Ramos (cell line): ENCODE data around the gene C7orf57.

Experiments
- in situ Hi-C: fragments of 300-500 bp; cut with MboI; formaldehyde crosslinking; loops from one replicate; pipeline ENCODE4 v1.14.3; 2022; ENCODE audit warnings: low sequenced_read_pairs; ENCODE audit not compliant: unreplicated experiment

The C7orf57 gene

DNA sequence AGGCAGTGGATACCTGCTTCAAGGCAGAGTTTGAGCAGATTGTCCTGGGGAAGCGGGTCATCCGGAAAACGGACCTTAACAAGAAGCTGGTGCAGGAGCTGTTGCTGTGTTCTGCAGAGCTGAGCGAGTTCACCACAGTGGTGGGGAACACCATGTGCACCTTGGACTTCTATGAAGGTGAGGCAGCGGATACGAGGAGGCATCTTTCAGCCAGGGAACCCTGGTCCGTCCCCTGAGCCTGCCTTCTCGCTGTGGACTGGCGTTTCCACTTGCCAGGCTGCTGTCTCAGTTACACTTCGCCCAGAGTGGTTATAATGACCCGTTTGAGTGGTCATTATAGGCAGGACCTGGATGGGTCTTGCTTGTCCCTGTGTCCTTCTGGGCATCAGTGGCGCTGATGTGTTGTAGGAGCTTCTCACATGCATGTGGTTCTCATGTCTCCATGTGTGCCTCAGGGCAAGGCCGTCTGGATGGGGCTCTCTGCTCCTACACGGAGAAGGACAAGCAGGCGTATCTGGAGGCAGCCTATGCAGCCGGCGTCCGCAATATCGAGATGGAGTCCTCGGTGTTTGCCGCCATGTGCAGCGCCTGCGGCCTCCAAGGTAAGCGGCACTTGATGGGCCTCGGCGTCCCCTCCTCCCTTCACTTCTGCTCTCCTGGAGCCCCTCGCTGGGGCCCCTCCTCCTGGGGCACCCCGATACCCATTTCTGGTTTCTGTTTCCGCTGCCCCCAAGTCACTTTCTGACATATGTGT lies 71.7 kb downstream of the C7orf57 start:
- in situ Hi-C loops, result no loop called here

- in situ Hi-C loops, result no loop called here
Observed at GRCh38 chr7:48107926-48108472, 72.7 kb downstream of the C7orf57 start.

GRCh38 chr7:48108959-48109847 lies 73.9 kb downstream of the C7orf57 start:
- in situ Hi-C loops, result no loop called here

- in situ Hi-C loops, result loop anchor here (5.0 kb wide), 1 partner anchor 168 kb away; no protein-coding TSS in a partner anchor
Observed at GRCh38 chr7:48109848-48110663, 74.7 kb downstream of the C7orf57 start.

- in situ Hi-C loops, result loop anchor here (5.0 kb wide), 1 partner anchor 169 kb away; no protein-coding TSS in a partner anchor
Observed at GRCh38 chr7:48110868-48111267, 75.5 kb downstream of the C7orf57 start.
